DMS114 treated with DMSO at 0.1 percent for 48 hours (cell line): Measurements from ENCODE around the gene CLCN1.
A peak's percentile ranks its signal among the peaks of the same experiment; 100 is the strongest.

ENCODE experiments used
- DNase-seq: peaks from one replicate; lab custom pipeline; 2025; ENCODE audit not compliant: unreplicated experiment; lab: John Stamatoyannopoulos, UW

The CLCN1 gene

DNA sequence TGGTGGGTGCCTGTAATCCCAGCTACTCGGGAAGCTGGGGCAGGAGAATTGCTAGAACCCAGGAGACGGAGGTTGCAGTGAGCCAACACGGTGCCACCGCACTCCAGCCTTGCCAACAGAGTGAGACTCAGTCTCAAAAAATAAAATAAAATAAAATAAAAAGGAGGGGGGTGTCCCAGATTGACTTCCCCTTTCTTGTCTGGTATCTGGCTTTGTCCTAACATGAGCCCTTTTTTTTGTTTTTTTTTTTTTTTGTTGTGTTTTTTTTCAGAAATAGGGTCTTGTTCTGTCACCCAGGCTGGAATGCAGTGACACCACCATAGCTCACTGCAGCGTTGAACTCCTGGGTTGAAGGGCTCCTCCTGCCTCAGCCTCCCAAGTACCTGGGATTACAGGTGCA is 23.0 kb upstream of the CLCN1 start:
- DNase-seq: no peak

DNA sequence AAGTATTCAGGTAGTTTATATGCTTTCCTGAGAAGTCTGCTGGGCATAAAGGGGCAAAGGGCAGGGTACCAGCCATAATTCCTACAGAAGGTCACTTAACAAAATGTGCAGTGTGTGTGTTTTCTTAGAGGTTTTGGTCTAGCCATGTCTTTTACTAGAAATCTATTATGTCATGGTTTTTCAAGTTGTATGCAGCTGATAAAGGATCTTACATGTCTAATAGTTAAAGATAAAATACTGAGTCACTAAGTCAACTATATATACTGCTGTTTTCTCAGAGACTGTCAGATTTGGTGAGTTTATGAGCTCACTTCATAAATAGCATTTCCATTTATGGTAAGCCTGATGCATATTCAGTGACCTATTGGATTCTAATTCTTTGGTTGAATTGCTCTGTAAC is 20.0 kb upstream of the CLCN1 start:
- DNase-seq: no peak

DNA sequence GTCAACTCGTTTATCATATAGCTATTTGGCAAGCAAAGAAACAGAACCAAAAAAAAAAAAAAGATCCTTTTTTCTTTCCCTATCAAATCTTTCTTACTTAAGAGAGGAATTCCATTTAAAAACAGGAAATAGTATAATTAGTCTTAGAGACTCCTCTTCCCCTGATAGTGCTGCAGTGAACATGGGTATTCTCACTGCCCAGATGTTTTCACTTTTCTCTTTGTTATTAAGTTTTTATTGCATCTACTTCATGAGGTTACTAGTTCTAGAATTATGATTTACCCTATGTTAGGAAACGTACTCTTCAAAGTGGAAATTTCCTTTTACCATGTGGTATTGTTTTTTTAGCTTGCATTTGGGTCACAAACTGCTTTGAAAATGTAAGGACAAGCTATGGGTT is 19.2 kb upstream of the CLCN1 start:
- DNase-seq: no peak

DNA sequence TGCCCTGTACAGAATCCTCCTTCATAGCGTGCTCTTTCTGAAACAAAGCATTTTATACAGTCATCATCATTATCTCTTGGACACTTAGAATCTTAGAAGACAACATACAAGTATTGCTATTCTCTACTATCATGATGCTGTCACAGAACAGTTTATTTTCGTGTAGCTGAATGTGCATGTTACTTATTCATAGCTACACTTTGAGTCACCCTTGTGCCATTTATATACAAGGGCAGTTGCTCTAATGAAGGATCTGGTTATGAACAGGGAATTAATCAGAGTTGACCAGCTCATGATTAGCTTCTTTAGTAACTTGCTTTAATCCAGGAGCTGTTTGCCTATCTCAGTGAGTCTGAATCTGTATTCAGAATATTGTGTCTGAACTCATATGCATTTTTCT is 16.6 kb upstream of the CLCN1 start:
- no peak for DNase-seq

DNA sequence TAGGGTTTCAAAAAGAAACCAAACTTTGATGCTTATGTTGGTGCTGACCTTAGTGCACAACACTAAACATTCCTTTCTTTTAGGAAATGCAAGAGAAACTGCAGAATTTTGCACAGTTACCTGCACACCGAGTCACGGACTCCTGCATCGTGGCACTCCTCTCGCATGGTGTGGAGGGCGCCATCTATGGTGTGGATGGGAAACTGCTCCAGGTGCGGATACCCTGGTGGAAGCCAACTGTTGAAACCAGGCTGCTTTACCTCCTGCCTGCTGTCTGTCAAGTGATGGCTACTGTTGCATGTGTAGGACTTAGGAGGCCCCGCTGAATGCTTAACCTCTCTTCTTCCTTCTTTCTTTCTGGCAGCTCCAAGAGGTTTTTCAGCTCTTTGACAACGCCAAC is 16.1 kb upstream of the CLCN1 start:
- no peak for DNase-seq

DNA sequence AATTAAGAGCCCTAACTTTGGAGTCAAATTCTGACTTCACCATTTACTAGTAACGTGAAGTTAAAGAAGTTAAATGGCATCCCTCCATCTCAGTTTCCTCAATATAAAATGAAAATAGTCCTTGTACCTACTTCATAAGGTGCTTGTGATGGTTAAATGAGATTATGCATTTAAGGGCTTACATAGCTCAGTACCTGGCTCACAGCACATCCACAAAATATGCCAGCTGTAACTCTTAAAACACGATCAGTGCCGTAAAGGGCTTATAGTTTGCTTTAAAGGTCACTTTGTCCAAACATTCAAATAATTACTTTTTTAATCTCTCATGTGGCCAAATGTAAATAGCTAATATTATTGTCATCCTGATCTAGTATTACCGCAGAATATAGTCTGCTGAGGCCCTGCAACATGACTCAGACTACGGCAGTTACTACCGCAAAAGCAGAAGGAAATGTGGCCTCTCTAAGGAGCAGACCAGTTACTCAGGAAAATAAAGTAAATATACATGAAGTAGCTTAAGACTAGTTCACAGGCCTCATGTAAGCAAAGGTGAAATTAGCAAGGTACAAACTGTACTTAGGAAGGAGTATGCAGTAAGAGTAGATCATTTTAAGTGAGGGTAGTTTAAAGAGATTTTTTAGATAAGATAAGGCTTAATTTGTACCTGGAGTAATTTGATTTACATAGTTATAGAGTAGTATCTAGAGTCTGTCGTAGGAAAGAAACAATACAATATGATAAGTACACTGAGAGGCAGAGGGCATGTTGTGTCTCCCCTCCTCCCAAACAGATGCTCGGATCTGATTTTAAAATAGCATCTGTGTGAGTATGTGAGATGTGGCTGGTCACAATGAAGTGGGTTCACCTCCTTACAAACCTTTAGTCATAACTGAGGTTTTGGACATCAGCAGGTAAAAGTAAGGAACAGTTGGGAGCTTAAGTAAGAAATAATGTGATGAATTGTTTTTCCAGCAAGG is 14.7 kb upstream of the CLCN1 start:
- DNase-seq: no peak

DNA sequence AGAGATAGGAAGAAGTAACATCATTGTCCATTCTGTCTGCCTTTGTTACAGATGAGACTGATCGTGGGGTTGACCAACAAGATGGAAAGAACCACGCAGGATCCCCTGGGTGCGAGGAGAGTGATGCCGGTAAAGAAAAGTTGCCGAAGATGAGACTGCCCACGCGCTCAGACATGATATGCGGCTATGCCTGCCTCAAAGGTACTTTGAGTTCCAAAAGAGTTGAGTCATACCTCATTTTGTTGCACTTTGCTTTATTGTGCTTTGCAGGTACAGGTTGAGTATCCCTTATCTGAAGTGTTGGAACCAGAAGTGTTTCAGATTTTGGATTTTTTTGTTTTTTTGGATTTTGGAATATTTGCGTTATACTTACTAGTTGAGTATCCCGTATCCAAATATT is 12.2 kb upstream of the CLCN1 start:
- no peak for DNase-seq

DNA sequence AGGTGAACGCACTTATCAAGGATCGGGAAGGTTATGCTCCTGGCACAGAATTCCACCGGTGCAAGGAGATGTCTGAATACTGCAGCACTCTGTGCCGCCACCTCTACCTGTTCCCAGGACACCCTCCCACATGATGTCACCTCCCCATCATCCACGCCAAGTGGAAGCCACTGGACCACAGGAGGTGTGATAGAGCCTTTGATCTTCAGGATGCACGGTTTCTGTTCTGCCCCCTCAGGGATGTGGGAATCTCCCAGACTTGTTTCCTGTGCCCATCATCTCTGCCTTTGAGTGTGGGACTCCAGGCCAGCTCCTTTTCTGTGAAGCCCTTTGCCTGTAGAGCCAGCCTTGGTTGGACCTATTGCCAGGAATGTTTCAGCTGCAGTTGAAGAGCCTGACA is 11.0 kb upstream of the CLCN1 start:
- DNase-seq: no peak

DNA sequence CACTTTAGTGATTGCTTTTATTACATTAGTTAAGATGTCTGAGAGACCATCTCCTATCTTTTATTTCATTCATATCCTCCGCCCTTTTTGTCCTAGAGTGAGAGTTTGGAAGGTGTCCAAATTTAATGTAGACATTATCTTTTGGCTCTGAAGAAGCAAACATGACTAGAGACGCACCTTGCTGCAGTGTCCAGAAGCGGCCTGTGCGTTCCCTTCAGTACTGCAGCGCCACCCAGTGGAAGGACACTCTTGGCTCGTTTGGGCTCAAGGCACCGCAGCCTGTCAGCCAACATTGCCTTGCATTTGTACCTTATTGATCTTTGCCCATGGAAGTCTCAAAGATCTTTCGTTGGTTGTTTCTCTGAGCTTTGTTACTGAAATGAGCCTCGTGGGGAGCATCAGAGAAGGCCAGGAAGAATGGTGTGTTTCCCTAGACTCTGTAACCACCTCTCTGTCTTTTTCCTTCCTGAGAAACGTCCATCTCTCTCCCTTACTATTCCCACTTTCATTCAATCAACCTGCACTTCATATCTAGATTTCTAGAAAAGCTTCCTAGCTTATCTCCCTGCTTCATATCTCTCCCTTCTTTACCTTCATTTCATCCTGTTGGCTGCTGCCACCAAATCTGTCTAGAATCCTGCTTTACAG is 10.4 kb upstream of the CLCN1 start:
- DNase-seq: peak; percentile 14

DNA sequence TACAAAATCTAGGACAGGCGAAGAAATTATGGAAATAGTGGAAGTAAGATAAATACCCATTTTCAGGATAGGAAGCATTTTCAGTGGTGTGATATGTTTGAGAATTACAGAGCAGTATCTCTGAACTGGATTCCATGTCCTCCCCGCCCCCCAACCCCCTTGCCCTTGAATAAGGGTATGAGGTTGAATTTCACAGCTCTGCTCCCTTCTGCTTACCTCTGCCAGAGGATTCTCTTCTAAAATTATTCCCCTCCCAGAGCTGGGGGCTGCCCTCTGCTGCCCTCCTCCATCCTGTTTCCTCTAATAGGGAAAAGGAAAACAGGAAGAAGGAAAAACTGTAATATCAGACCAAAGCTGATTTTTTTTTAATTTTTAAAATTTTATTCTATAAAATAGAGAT is 7.3 kb upstream of the CLCN1 start:
- no peak for DNase-seq

DNA sequence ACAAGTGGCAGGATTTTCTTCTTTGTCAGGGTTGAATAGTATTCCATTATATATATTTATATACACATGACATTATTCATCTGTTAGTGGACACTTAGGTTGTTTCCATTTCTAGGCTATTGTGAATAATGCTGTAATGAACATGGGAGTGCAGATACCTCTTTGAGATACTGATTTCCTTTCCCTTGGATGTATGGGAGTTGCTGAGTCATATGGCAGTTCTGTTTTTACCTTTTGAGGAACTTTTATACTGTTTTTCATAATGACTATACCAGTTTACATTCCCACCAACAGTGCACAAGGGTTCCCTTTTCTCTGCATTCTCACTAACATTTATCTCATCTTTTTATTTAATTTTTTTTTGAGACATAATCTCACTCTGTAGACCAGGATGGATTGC is 1.8 kb upstream of the CLCN1 start:
- no peak for DNase-seq

DNA sequence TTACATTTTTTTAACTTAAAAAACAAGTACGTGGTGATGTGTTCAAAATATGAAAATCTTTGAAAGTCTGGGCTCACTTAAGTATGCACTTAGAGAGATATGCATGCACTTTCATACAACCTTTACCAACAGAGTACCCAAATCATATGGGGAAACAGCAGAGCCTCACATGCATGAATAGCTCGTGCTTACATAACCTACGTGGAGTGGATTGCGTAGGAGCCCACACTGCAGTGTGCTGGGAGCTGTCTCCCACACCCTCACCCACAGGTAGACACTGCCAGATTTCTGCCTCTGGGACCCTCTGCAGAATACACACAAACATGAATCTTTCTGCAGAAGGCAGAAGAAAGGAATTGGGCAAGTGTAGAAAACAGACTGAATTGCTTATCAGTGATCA is 581 bp downstream of the CLCN1 start:
- no peak for DNase-seq

DNA sequence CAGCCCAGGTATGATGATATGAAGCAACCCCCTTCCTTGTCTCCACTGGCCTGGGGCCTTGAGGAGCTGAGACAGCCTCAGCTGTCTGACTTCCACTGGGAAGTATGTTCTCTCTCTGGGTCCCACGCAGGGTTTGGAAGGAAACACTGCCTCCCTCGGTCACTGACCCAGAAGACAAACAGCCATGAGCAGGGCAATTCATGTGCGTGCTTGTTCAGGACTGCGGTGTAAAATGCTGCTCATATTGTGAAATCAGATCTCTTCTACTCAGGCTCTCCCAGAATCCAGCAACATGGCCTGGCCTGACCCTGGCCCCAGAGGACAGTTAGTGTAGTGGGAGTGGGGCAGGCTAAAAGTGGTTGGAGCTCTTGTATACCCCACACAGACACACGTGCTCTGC is 2.8 kb downstream of the CLCN1 start:
- DNase-seq: no peak

DNA sequence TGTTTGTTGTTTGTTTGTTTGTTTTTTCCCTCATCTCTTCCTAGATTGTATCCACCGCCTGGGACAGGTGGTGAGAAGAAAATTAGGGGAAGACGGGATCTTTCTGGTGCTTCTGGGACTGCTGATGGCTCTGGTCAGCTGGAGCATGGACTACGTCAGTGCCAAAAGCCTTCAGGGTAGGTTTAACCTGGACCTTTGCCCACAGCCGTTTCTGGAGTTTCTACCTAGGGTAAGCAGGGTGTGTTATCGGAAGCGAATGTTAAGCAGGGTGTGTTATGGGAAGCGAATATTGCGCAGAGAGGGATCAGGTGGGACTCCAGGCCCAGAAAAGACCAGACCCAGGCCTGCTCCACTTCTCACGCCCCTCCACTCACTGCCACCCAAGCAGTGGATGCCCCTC is 4.7 kb downstream of the CLCN1 start:
- no peak for DNase-seq

DNA sequence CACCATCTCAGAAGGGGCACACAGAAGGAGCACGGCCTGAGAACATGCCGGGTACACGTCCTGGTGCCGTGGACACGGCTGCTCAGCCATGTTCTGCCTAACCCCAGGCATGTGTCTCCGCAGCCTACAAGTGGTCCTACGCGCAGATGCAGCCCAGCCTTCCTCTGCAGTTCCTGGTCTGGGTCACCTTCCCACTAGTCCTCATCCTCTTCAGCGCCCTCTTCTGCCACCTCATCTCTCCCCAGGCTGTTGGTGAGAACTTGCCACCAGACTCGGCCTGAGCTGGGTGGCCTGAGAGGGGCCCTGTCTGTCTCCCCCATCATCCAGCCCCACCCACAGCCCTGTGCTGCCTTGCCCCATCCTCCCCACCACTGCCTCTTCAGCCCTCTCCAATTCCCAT is 5.3 kb downstream of the CLCN1 start:
- DNase-seq: no peak

DNA sequence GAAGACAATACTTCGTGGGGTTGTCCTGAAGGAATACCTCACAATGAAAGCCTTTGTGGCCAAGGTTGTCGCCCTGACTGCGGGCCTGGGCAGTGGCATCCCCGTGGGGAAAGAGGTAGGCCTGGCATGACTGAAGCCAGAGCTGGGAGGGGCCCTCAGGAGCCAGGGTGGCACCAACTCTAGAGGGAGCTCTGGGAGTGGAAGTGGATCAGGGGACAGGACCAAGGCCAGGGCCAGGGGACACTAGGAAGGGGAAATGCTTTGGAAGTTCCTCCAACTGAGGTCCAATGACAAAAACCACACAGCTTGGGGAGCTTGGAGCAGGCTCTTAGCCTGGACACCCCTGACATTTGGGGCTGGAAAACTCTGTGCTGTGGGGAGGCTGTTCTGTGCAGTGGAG is 5.8 kb downstream of the CLCN1 start:
- no peak for DNase-seq

DNA sequence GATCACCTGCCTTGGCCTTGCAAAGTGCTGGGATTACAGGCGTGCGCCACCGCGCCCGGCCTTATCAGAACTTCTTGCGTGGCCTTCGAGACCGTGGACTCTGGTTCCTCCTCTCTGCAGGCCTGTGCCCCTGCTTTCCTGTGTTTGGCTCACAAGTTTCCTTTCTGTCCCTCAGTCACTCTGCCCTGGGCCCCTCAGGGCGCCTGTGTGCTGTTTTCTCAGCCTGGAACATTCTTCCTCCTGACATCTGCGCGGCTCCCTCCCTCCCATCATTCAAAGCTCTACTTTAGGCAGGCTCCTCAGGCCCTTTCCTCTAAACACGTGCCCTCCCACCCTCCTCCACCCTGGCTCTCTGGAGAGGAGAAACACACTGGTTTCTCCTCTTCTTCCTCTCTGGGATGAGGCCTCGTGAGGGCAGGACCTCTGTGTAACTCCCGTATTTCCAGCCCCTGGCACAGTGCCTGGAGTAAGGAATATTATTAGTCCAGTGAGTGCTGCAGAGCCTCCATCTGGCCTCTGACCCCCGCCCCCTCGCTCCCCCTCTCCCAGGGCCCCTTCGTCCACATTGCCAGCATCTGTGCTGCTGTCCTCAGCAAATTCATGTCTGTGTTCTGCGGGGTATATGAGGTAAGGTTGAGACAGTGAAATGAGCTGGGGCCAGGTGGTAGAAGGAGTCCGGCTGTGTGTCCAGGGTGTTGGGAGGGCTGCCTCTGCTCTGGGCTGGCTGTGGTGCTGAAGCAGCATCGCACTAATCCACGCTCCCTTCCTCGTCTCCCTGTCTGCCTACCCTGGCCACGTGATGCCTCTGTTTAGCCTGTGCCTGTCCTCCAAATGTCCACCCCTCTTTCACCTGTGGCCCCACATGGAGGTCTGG is 7.1 kb downstream of the CLCN1 start:
- DNase-seq: no peak

DNA sequence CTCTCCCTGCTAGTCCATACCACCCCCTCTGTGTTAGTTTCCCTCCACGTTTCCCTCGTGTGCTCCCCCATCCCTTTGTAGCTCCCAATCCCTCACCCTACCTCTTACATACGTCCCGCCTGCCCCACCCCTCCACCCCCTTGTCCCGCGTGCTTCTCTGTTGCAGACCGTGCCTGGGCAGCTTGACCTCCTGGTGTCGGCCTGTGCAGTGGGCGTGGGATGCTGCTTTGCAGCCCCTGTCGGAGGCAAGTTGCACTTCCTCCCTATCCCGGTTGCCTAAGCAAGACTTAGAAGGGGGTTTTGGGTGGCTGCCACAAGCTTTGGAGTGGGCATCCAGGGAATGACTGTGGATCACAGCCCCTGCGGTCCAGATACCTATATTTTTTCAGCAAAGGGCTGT is 7.7 kb downstream of the CLCN1 start:
- DNase-seq: no peak

DNA sequence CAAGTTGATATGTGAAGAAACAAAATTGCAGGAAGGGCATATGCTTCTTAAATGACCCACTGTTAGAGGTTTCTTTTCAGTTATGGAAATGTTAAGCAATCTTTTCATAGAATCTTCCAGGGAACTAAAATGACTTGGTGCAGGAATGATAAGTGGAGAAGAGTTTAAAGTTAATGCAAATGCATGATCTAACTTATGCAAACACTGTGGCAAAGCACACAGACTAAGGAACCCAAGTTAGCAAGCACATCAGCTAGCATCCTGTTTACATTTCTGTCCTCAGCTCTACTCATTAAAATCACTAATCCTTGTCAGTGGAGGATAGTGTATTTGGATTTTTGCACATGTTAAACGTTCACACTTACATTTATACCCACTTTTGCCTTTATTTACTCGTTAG is 9.3 kb downstream of the CLCN1 start:
- no peak for DNase-seq

DNA sequence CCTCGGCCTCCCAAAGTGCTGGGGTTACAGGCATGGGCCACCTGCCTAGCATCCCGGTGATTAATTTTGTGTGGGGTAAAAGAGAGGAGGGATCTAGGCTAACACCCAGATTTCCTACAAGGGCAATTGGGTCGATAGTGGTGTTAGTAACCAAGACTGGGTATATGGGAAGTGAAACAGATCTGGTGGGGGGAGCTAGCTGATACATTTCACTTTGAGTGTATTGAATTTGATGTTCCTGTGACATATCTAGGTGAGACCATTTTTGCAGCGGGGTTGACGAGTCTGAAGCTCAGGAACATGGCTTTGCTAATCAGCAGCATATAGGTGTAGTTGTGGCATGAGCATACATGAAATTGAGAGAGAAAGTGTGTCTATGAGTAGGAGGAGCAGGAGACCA is 12.0 kb downstream of the CLCN1 start:
- DNase-seq: no peak

DNA sequence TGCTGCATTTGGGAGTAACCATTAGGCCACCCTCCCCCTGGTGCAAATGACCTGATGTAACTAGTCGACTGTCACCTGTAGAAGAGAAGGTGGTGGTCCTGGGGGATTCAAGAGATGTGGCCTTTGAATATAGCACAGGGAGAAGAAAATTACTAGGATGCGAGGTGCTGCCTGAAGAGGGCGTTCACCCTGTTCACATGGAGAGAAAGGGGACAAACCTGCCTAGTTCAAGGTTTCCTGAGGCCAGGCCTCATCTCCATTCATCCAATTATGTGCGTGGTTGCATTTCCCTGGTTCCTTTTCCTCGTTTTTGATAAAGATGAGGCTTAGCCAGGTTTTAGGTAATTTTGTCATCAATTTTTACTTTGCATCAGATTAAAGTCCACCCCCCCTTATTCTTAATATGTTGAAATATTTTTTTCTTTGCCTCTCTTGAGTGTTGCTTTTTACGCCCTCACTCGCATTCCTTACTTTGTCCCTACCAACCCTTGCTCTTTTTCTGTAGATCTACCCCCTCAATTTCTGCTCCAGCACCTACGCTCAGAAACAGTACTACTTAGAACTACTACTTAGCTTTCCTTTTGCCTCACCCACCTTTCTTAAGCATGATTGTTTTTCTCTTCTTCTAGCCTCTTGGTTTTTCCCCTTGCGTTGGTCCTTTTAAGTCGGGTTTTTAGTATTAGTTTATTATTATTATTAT is 13.7 kb downstream of the CLCN1 start:
- no peak for DNase-seq
